Measurements from ENCODE around the gene PDCD10.

Gene PDCD10

GRCh38 chr3:167736997-167737396 lies 2.3 kb upstream of the PDCD10 start:
- TF ChIP-seq RAD21 (IDR thresholded peaks at IDR 0.05; ENCODE audit: low read depth) (no peak), YY1 (IDR thresholded peaks at IDR 0.05; ENCODE audit: low read depth) (no peak), CREB1 (IDR thresholded peaks at IDR 0.05; ENCODE audit: low read depth) (no peak), REST (IDR thresholded peaks at IDR 0.05; ENCODE audit: low read depth) (no peak), ZBTB7A (IDR thresholded peaks at IDR 0.05; ENCODE audit: low read depth) (no peak), CEBPB (IDR thresholded peaks at IDR 0.05) (no peak), MAX (IDR thresholded peaks at IDR 0.05) (no peak), EGR1 (IDR thresholded peaks at IDR 0.05) (no peak)

- TF ChIP-seq YY1 (IDR thresholded peaks at IDR 0.05; ENCODE audit: low read depth): no peak
- TF ChIP-seq TCF12 (IDR thresholded peaks at IDR 0.05; ENCODE audit: low read depth): no peak
- TF ChIP-seq TEAD4 (IDR thresholded peaks at IDR 0.05): no peak
- no peak for TF ChIP-seq FOXM1 (IDR thresholded peaks at IDR 0.05; ENCODE audit: borderline replicate concordance, low read depth)
- no peak for TF ChIP-seq EP300 (IDR thresholded peaks at IDR 0.05; ENCODE audit: borderline replicate concordance)
- TF ChIP-seq REST (IDR thresholded peaks at IDR 0.05; ENCODE audit: low read depth): no peak
- TF ChIP-seq NFIC (IDR thresholded peaks at IDR 0.05): no peak
- no peak for TF ChIP-seq USF1 (IDR thresholded peaks at IDR 0.05)
- TF ChIP-seq TAF1 (IDR thresholded peaks at IDR 0.05; ENCODE audit: low read depth): no peak
- TF ChIP-seq CREB1 (IDR thresholded peaks at IDR 0.05; ENCODE audit: low read depth): no peak
- no peak for TF ChIP-seq RAD21 (IDR thresholded peaks at IDR 0.05; ENCODE audit: low read depth)
- TF ChIP-seq ZBTB7A (IDR thresholded peaks at IDR 0.05; ENCODE audit: low read depth): no peak
- TF ChIP-seq CEBPB (IDR thresholded peaks at IDR 0.05): no peak
- no peak for TF ChIP-seq MAX (IDR thresholded peaks at IDR 0.05)
- no peak for TF ChIP-seq EGR1 (IDR thresholded peaks at IDR 0.05)
These were observed 1.6 kb upstream of the PDCD10 start for GRCh38 chr3:167736264-167736787.

- TF ChIP-seq CREB1 (IDR thresholded peaks at IDR 0.05; ENCODE audit: low read depth) (no peak), EP300 (IDR thresholded peaks at IDR 0.05; ENCODE audit: borderline replicate concordance) (peak; percentile 28; the same call in 1 of the 2 replicates), RAD21 (IDR thresholded peaks at IDR 0.05; ENCODE audit: low read depth) (no peak), USF1 (IDR thresholded peaks at IDR 0.05) (no peak), EGR1 (IDR thresholded peaks at IDR 0.05) (no peak), TAF1 (IDR thresholded peaks at IDR 0.05; ENCODE audit: low read depth) (peak; percentile 75; the same call in 1 of the 2 replicates), REST (IDR thresholded peaks at IDR 0.05; ENCODE audit: low read depth) (no peak), MAX (IDR thresholded peaks at IDR 0.05) (0 out of 2 replicates have a peak, but pooled peaks have one; percentile 40), YY1 (IDR thresholded peaks at IDR 0.05; ENCODE audit: low read depth) (peak; percentile 49; the same call in 1 of the 2 replicates), TCF12 (IDR thresholded peaks at IDR 0.05; ENCODE audit: low read depth) (0 out of 2 replicates have a peak, but pooled peaks have one; percentile 21)
These were observed 794 bp upstream of the PDCD10 start, which contains the start of gene SERPINI1 for GRCh38 chr3:167735233-167736138. Gene SERPINI1, plus strand, starts transcription at chr3:167735721. Its CDS starts 53,408 bp downstream, at chr3:167789129.
